HG03064 (cell line): ENCODE data around the gene GRAMD1C.
"Not testable (repeated sequence)": the region's sequence is repeated elsewhere in the genome, so short reads cannot be mapped to it uniquely, and the experiment has no call there.

ENCODE experiments used
- ATAC-seq: cut with Tn5 transposase; IDR thresholded peaks from one replicate; pipeline ENCODE4 v1.9.1; 2021; ENCODE audit warnings: low read depth; ENCODE audit not compliant: unreplicated experiment

Gene GRAMD1C

DNA sequence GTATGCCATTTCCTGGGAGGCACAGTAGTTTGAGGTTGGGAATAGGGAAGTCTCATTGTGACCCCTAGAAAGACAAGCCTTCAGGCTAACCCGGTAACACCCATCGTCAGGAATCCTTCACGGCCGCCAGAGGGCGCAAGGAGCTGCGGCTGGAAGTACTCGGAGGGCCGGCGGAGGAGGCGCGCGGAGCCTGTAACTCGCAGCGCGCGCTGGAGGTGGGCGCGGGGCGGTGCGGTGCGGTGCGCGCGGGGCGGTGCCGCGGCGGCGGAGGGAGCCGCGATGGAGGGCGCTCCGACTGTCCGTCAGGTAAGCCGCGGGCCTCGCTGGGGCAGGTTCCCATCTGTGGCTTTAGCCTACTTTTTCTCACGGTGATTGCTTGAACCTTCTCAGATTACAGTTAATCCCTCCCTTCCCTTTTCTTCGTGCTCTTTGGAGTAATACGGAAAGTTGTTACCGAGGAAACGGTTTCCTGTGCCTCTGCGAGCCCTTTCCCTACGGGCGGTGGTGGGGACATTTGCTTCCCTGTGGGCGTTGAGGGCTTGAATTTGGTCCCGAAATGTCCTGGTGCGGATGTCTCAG lies at the start of gene GRAMD1C:
Gene GRAMD1C, plus strand, starts transcription at position 158 of the 579 bp plus-strand sequence. Its CDS starts 122 bp downstream, at position 280.
- peak; percentile 94 for ATAC-seq

DNA sequence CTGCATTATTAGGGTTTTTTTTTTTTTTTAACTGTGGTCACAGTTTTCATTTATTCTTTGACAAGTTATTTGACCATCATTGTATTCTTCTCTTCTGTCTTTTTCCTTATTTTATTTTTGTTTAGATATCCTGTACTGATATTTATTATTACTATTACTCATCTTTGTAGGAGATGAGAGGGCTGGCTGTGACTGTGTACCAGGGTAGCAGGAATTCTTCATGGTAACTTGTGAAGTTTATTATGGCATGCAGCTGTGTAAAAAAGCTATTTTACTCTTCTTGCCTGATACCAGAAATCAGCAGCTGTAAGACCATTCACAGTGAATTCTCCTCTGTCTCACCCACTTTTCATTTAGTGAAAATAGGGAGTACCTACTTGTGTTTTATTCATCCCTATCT lies 47.2 kb upstream of the GRAMD1C start:
- no peak for ATAC-seq

DNA sequence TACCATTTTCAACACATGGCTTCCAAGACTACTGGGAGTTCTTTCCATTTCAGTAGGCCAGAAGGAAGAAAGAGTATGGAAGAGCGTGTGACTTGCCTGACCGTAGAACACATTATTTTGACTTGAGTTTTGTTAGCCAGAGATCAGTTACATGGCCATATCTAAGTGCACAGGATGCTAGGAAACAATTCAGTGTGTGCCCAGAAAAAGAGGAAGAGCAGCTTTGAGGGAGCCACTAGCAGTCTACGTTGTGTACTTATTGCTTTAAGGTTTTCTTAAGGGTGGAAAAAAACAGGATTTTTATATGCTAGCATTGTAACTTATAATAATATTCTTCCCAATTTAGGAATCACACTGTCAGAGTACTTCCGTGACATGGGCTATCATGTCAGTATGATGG lies 44.1 kb upstream of the GRAMD1C start:
- ATAC-seq = no peak

DNA sequence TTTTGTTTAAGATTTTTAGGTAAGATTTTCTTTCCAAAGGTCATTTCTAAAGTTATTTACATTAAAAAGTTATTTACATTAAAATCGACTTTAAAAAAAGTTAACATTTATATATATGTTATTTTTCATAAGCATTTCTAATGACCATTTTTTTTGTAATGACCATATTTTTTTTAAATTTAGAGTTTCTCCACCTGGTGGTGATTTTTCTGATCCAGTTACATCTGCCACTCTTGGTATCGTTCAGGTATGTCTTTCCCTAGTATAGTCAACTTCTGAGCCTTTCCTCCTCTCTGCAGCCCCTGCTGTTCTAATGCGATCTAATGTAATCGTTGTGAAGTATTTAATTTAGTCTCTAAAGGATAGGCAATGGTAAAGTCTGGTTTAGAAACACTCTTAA lies 42.9 kb upstream of the GRAMD1C start:
- no peak for ATAC-seq

DNA sequence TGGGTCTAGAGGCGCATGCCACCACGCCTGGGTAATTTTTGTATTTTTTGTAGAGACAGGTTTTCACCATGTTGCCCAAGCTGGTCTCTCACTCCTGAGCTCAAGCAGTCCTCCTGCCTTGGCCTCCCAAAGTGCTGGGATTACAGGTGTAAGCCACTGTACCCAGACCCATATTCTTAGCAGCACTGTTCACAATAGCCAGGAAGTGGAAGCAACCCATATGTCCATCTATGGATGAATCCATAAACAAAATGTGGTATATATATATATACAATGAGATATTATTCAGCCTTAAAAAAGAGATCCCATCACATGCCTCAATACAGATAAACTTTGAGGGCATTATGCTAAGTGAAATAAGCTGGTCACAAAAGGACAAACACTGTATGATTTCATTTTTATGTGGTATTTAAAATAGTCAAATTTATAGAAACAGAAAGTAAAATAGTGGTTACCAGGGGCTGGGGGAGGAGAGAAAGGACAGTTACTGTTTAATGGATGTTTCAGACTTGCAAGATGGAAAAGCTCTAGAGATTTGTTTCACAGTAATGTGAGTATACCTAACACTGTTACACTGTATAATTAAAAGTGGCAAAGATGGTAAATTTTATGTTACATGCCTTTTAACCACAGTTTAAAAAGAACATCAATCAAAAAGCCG lies 35.7 kb upstream of the GRAMD1C start:
- ATAC-seq = no peak

DNA sequence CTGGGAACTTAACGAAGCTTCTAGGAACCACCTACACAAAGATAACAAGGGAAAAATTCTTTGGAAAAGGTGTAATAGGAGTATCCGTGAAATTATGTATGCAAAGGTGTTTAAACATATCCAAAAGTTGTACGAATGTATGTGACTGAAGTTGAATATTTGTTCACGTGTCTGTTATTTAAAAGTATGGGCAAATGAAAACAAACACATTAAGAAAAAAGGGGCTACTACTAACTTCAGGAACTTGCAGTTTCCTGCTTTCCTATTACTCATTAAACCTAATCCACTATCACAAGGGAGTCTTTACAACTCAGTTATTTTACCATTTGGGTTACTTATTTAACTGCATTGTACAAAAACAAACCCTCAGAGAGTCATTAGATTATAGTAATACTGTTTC lies 33.9 kb upstream of the GRAMD1C start:
- no peak for ATAC-seq

DNA sequence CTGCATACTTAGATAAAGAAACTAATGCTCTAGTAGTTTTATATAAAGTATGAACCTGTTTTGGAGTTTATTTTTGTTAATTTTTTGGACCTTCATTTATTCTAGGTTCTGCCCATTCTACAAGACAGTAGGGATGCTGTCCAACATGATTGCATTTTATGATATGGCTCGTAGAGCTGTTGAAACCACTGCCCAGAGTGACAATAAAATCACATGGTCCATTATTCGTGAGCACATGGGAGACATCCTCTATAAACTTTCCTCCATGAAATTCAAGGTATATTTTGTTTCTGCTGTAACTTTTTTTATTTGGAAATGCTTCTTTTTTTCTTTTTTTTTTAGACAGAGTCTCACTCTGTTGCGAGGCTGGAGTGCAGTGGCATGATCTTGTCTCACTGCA lies 33.3 kb upstream of the GRAMD1C start:
- no peak for ATAC-seq

DNA sequence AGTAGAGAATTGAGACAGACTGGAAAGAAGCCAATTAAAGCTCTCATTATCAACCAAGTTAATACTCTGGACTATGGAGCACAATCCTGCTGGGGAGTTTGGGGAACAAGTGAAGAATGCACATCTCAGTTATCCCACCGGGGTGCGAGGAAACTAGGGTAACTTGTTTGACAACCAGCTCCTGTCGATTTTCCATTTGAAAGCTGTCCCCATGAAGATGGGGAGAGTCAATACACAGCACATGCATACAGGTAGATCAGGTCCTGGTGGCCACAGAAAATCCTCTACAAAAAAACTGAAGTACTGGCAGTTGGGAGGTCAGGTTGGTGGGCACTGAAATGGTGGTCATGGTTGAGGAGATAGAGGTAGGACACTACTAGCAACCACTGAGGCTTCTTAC lies 25.7 kb upstream of the GRAMD1C start:
- ATAC-seq = no peak

DNA sequence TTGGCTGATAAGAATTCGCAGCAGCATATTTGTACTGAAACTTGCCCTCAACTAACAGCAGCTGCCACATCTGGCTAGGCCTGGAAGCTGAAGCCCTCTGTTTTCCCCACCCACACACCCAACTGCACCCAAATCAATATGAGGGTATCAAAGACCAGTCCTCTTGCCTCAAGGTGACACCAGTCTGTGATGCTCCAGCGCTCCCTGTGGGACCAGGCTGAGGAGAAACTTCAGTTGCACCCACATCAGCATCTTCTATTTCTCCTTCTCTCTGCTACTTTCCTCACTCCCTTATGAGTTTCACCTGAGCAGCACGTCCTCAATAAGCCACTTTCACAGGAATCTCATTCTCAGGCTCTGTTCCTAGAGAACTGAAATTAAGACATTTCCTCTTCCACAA lies 18.7 kb upstream of the GRAMD1C start:
- no peak for ATAC-seq

DNA sequence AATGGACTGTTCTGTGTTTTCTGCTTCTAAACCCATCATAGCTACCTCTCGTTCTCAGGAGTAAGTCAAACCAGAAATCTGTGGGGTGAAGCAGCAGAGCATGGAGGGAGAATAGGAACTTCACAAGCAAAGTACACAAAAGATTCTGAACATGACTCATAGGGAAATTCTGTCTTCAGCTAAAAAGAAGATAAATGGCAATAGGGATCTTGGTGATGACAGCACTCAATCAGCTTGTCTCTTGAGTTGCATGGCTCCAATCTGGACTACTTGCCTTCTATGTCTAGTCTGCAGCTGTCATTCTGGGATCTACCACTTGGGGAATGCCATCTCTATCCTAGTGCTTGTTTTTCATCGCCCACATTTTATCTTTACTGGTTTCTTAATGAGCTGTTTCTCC lies 13.5 kb upstream of the GRAMD1C start:
- ATAC-seq = peak; percentile 70

DNA sequence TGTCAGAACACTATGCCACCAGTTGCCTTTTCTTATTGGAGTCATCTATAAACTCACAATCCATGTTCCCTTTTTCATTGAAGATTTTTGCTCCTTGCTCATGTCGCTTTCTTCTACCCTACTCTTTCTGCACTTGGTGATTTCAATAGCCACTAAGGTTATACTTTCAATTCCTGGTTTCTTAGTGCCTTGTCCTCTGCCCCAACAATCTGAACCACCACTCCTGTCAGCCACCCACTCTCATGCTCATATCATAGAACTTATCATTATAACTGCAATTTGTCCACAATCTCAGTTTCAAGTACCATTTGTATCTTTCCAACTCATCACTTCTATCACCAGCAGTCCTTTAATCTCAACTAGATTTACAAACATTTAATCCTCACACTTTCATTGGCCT lies 10.0 kb upstream of the GRAMD1C start:
- ATAC-seq = no peak

DNA sequence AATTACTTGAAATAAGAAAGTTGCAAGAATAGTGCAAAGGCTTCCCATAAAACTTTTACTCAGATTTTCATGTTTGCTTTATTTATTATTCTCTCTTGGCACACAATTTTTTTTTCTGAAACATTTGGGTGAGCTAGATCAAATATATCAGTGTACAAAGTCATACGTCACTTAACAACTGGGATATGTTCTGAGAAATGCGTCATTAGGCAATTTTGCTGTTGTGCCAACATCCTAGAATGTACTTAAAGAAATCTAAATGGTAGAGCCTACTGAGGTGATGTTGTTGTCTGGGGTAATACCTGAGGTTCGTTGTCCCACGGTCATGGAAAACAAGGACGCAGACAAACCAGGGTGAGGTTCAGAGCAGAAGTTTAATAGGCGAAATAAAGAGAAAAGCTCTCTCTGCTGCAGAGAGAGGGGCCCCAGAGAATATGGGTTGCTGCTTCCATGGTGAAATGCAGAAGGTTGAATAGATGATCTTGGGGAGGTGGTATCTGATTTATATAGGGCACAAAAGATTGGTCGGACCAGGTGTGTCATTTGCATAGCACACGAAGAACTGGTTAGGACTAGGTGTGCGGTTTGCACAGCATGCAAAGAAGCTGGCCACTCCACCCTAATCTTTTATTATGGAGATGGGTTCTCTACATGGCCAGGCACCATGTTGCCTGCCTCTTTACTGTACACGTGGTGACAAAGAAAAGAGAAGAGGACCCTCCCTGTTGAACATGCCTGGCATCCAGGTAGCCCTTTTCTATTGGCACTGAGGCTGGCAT lies 8.8 kb upstream of the GRAMD1C start:
- ATAC-seq = no peak

DNA sequence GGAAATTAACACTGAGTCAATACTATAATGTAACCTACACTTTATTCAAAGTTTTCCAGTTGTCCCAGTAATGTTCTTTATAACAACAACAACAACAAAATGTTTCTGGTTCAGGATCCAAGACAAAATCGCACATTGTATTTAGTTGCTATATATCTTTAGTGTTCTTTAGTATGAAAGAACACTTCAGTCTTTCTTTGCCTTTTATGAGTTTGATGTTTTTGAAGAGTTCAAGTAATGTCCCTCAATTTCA lies 7.6 kb upstream of the GRAMD1C start:
- no peak for ATAC-seq

DNA sequence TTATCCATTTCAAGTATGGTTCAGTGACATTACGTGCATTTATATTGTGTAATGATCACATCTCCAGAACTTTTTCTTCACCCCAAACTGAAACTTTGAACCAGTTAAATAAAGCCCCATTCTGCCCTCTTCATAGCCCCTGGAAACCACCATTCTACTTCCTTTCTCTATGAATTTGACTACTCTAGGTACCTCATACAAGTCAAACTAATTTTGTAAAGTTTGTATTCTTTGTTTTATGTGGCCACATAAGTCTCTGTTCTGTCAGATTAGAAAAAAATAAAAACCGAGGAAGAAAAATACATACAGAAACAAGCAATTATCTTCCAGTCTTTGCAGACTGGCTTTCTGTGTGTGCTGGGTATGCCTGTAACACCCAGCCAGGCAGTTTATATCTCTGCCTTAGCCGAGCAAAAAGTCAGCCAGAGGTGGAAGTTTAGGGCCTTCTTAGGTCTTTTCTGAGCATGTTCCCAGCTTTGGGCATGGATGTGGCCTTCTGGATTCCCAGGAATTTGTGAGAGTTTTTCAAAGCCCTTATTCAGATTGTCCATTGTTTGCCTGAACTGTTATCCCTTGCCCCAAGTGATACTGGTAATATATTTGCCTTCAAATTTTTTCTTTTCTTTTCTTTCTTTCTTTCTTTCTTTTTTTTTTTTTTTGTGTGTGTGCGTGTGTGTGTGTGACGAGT lies 6.0 kb upstream of the GRAMD1C start:
- peak; percentile 44 for ATAC-seq

DNA sequence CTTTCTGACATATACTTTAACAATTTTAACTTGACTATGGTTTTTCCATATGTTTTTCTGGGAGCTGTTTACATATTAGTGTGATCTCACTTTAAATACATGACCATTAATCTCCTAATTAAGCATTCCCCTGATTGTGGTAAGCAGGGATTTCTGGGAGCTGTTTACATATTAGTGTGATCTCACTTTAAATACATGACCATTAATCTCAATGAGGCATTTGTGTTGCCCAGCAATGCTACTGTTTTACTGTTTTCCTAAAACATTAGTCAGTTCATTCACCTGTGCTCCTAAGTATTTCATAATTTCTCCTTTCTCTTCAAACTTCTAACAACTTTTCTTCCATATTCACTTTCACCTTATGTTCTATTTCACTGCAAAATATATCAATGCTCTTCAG lies 3.6 kb upstream of the GRAMD1C start:
- no peak for ATAC-seq

DNA sequence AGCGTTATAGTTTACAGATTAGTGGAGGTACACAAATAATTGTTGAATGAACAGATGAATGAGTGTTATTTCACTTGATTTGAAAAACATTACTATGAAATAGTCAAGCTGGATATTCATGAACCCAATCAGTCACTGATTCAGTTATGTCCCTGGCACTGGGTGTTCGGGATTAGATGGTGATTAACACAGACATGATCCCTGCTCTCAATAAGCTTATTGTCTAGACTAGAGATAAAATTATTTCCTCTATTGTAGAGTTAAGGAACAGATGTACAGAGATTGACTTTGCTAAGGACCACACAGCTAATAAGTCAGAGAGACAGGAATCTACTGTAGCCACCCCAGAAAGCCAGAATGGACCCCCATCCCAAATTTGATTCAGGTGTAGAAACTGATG lies 963 bp downstream of the GRAMD1C start:
- ATAC-seq = no peak

DNA sequence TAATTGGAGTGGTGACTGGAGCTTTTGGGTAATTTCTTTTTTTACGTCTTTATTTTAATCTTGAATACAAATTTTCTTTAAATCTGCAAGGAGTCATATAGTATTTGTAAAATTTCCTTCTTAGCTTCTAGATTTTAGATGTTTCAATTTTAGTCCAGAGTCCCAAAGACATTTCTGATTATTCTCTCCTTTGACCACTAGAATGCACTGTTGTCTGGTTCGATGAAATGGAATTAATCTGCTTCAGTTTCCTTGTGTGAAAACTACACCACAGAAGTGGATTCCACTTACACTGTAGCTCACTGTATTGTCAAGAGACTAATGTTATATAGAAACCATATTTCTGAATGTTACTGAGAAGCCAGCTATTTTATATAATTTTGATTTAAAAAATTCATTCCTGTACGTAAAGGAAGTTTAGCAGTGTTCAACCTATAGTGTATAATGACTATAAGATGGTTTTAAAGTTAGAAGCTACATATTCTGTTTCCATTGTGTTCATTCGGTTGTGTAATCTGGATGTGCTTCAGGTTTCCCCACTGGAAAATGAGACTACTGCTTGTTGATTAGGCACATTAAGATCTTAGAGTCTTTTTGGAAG lies 6.1 kb downstream of the GRAMD1C start:
- ATAC-seq = no peak

DNA sequence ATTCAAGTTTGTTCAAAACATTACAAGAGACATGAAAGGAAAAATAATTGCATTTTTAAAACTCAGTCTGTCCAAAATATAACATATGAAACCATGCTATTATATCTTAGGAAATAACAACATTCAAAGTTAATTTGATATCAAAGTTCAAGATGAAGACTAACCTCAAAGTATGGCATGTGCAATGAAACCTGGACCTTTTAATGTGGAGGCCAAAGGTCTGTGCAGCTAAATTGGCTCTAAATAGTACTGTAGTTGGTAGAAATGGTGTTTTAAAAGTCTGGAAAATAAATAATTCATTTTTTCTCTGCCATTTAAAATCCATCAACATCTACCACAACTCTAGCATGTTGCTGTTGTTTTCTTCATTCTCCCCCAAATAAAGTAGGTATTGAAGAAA lies 8.7 kb downstream of the GRAMD1C start:
- ATAC-seq = no peak

DNA sequence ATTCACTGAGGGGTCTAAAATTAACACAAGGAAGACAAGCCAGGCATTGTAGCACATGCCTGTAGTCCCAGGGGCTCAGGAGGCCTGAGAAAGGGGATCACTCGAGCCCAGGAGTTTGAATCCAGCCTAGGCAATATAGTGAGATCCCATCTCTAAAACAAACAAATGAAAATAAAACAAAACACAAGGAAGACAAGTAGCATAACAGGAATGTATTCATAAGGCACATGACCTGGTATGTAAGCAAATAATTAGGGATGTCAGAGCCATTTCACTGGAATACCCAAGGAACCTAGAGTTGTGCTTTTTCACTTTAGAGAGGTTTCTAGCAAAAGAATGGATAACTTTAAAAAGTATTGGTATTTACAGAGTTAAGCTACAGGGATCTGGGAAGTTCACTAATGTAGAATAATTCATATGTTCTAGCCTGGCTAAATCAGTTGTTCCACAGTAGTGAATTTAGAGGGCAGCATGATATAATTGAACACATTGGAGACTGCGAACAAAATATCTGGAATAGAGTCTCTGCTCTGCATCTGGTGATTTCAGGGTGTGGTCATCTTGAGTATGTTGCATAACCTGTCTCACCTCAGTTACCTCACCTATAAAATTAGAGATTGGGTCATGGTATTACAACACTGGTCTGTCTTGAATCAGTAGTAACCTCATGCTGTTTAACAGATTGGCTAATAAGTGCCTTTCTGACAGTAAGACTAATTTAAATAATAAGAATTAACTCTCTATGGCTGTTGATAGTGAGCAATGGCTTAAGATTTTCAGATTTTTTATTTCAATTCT lies 9.3 kb downstream of the GRAMD1C start:
- ATAC-seq = no peak

DNA sequence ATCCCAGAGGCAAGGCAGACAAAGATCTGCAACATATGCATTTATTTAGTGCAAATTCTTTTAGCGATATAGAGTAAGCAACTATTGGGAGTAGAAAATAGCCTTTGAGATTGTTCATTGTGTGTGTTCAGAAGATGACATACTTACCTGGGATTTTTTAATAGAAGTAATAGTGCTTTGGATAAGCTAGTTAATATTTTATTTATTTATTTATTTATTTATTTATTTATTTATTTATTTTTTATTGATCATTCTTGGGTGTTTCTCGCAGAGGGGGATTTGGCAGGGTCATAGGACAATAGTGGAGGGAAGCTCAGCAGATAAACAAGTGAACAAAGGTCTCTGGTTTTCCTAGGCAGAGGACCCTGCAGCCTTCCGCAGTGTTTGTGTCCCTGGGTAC lies 10.5 kb downstream of the GRAMD1C start:
- not testable (repeated sequence) for ATAC-seq
